Panc1 (cell line): ENCODE data around the gene ZDHHC14. TPM values are rescaled to one million over a fixed set of nuclear protein-coding genes. Genes with fewer than 3 reads are reported as not detected.
"Not testable (repeated sequence)": the region's sequence is repeated elsewhere in the genome, so short reads cannot be mapped to it uniquely, and the experiment has no call there.

ENCODE experiments used
- ATAC-seq: fragments of 200-7000 bp; cut with Tn5 transposase; 2 replicates; pipeline ENCODE4 v1.9.1; 2020; ENCODE audit warnings: mild to moderate bottlenecking, moderate library complexity
- BruUV-seq: library from RNA; stranded (reverse); fragments of 400-500 nt; replicated peaks from 2 replicates; lab custom pipeline; 2021; lab: Mats Ljungman, UMichigan
- CTCF ChIA-PET: fragments of 300-600 bp; sonication (Branson Sonifier 250); formaldehyde crosslinking; loops from one replicate; lab custom pipeline; 2022; ENCODE audit warnings: antibody characterized with exemption; lab: Charles Lee
- POLR2A ChIA-PET: fragments of 300-600 bp; sonication (Branson Sonifier 250); formaldehyde crosslinking; loops from one replicate; lab custom pipeline; 2022; ENCODE audit warnings: antibody characterized with exemption; lab: Charles Lee
- DNase-seq: peaks from one replicate; pipeline ENCODE4 v3.0.0-alpha.2; 2010; ENCODE audit warnings: low read depth, low spot score
- H3K27ac ChIP-seq: 2 replicates; pipeline ENCODE4 v1.5.1; 2011; ENCODE audit warnings: mild to moderate bottlenecking, low read length, inconsistent platforms
- H3K27me3 ChIP-seq: fragments of 200-500 bp; sonication (Bioruptor generic); 2 replicates; pipeline ENCODE4 v1.6.0; 2014; ENCODE audit warnings: low read length, inconsistent platforms; ENCODE audit not compliant: control insufficient read depth, insufficient read depth
- H3K36me3 ChIP-seq: fragments of 200-500 bp; sonication (Bioruptor generic); 2 replicates; pipeline ENCODE4 v1.5.1; 2014; ENCODE audit warnings: inconsistent platforms, mild to moderate bottlenecking, low read length, moderate library complexity; ENCODE audit not compliant: control insufficient read depth, insufficient read depth
- H3K4me1 ChIP-seq: 2 replicates; pipeline ENCODE4 v1.5.1; 2011; ENCODE audit warnings: inconsistent platforms, mild to moderate bottlenecking, low read length, moderate library complexity; ENCODE audit not compliant: control insufficient read depth, insufficient read depth
- H3K4me3 ChIP-seq, 2 experiments: 2 replicates each; pipeline ENCODE4 v1.5.1; 2011 to 2012; ENCODE audit warnings: low read depth in 2 of 2, low read length in 2 of 2, mild to moderate bottlenecking in 2 of 2, inconsistent platforms in 1 of 2, moderate library complexity in 1 of 2
- H3K9me3 ChIP-seq: fragments of 200-500 bp; sonication (Bioruptor generic); 2 replicates; pipeline ENCODE4 v1.5.1; 2014; ENCODE audit warnings: low read depth, mild to moderate bottlenecking, inconsistent platforms, low read length, moderate library complexity; ENCODE audit not compliant: control insufficient read depth, insufficient read depth
- CTCF ChIP-seq: fragments of 450-650 bp; IDR thresholded peaks from 2 replicates; pipeline ENCODE4 v1.5.1; 2017; ENCODE audit warnings: mild to moderate bottlenecking
- POLR2AphosphoS5 ChIP-seq: IDR thresholded peaks from 2 replicates; pipeline ENCODE4 v1.6.1; 2012; ENCODE audit warnings: mild to moderate bottlenecking, low read depth, low read length, moderate library complexity
- REST ChIP-seq, 2 experiments: IDR thresholded peaks; 2 replicates each; pipeline ENCODE4 v1.6.1; 2011 to 2012; ENCODE audit warnings: low read depth in 2 of 2, control low read depth in 1 of 2, low read length in 1 of 2, mild to moderate bottlenecking in 1 of 2, moderate library complexity in 1 of 2; ENCODE audit not compliant: insufficient read depth in 1 of 2
- SIN3A ChIP-seq: IDR thresholded peaks from 2 replicates; pipeline ENCODE4 v1.6.1; 2012; ENCODE audit warnings: low read depth, mild to moderate bottlenecking, low read length, moderate library complexity, borderline replicate concordance; ENCODE audit not compliant: insufficient read depth
- TCF7L2 ChIP-seq: IDR thresholded peaks from 2 replicates; pipeline ENCODE4 v1.6.1; 2011; ENCODE audit warnings: mild to moderate bottlenecking, low read depth, low read length, inconsistent platforms
- in situ Hi-C: cut with HindIII; loops from 2 replicates; pipeline ENCODE4 v1.10.0; 2016; ENCODE audit warnings: low sequenced_read_pairs, low pct_unique_long_range_greater_than_20kb
- intact Hi-C: fragments of 100-400 bp; cut with micrococcal nuclease; formaldehyde crosslinking; loops from one replicate; pipeline ENCODE4 v1.10.0; 2022; ENCODE audit not compliant: unreplicated experiment
- total RNA-seq: library from RNA; stranded (reverse); gene quantifications from one replicate; pipeline ENCODE4 v1.2.1, GENCODE V29; 2021; ENCODE audit not compliant: unreplicated experiment

ZDHHC14 gene
- total RNA-seq, 1 experiment from 2014 or later, result 19.9 TPM

- Histone ChIP-seq H3K36me3 (no peaks in the 10 kb centered on the region), H3K4me3 (no peak overlapping the region), H3K27ac (no peak overlapping the region), H3K9me3 (no peaks in the 10 kb centered on the region), H3K4me1 (no peaks in the 10 kb centered on the region), H3K27me3 (no peaks in the 10 kb centered on the region; the same call in none of the 2 replicates)
- intact Hi-C loops, result no loop called here
- ChIA-PET CTCF (no interaction called here), POLR2A (no interaction called here)
- ATAC-seq, result no peak
- BruUV-seq, result no TSS peak
- TF ChIP-seq REST (IDR thresholded peaks at IDR 0.05; ENCODE audit: insufficient read depth in 1 of 2, low read depth in 2 of 2, low read length in 1 of 2), result no peak
- no peak for TF ChIP-seq POLR2AphosphoS5
- no peak for TF ChIP-seq SIN3A
- no peak for TF ChIP-seq TCF7L2
- TF ChIP-seq CTCF, result no peak
- DNase-seq, result no peak
- in situ Hi-C loops, result no loop called here
Measured at GRCh38 chr6:157695301-157696040, 314.5 kb downstream of the ZDHHC14 start.

- Histone ChIP-seq H3K36me3 (no peaks in the 10 kb centered on the region), H3K9me3 (no peaks in the 10 kb centered on the region), H3K27me3 (no peaks in the 10 kb centered on the region), H3K4me1 (no peaks in the 10 kb centered on the region), H3K4me3 (no peak overlapping the region), H3K27ac (no peak overlapping the region)
- in situ Hi-C loops (no loop called here), intact Hi-C loops (no loop called here)
- ChIA-PET POLR2A (no interaction called here), CTCF (no interaction called here)
- DNase-seq (no peak), ATAC-seq (no peak; the same call in 1 of the 2 replicates)
- no peak for TF ChIP-seq TCF7L2
- BruUV-seq, result no TSS peak
Measured at GRCh38 chr6:157699777-157700636, 319.0 kb downstream of the ZDHHC14 start.

- H3K9me3 ChIP-seq, intact Hi-C loops, in situ Hi-C loops, DNase-seq, POLR2A ChIA-PET, ATAC-seq, H3K36me3 ChIP-seq, H3K4me1 ChIP-seq, CTCF ChIA-PET, H3K27me3 ChIP-seq, H3K4me3 ChIP-seq, BruUV-seq, H3K27ac ChIP-seq: not testable (repeated sequence)
Measured at GRCh38 chr6:157706351-157706750, 325.4 kb downstream of the ZDHHC14 start.
